ENCODE results near the gene SMR3B. TPM values are rescaled to one million over a fixed set of nuclear protein-coding genes. Genes with fewer than 3 reads are reported as not detected.

SMR3B gene
- total RNA-seq, 3 donors from 2014 or later, result not detected

GRCh38 chr4:70437197-70437596 lies 54.3 kb downstream of the SMR3B start:
- intact Hi-C loops (cut with DNase I; ENCODE audit: low total_unique reads), result no loop called here
- H3K27me3 ChIP-seq, result no peaks in the 10 kb centered on the region
- H3K36me3 ChIP-seq, result no peaks in the 10 kb centered on the region
- H3K27ac ChIP-seq, result no peak overlapping the region
- no peaks in the 10 kb centered on the region for H3K9me3 ChIP-seq
- H3K4me3 ChIP-seq, result no peak overlapping the region
- DNase-seq (ENCODE audit: low spot score in 2 of 2), result no peak
- no peak for TF ChIP-seq POLR2A (IDR thresholded peaks at IDR 0.05)
- TF ChIP-seq CTCF (IDR thresholded peaks at IDR 0.05), result no peak
- no peak for TF ChIP-seq POLR2AphosphoS5 (IDR thresholded peaks at IDR 0.05)
- no peaks in the 10 kb centered on the region for H3K4me1 ChIP-seq

Other genes starting within 250 kb of the SMR3B start
- not detected for gene PRR27, start 228.9 kb upstream of the SMR3B start, total RNA-seq
- 1 to 10 TPM in 1 of 3 donors, not detected in 2; 1.2 TPM for gene ODAM, start 187.4 kb upstream of the SMR3B start, total RNA-seq
- gene FDCSP, start 157.0 kb upstream of the SMR3B start, total RNA-seq, result 10 to 100 TPM in 2 of 3 donors, not detected in 1; 13.4 to 78.2 TPM
- gene CSN3, start 140.5 kb upstream of the SMR3B start, total RNA-seq, result 1 to 10 TPM in 1 of 3 donors, under 1 TPM in 1, not detected in 1; 0.66 to 4.1 TPM
- gene CABS1, start 48.1 kb upstream of the SMR3B start, total RNA-seq, result not detected
- gene SMR3A, start 22.4 kb upstream of the SMR3B start, total RNA-seq, result not detected
- 1 to 10 TPM in 1 of 3 donors, not detected in 2; 1.0 TPM for gene OPRPN, start 14.8 kb downstream of the SMR3B start, total RNA-seq
- gene MUC7, start 89.1 kb downstream of the SMR3B start, total RNA-seq, result not detected
- gene AMTN, start 135.4 kb downstream of the SMR3B start, total RNA-seq, result not detected
- gene AMBN, start 209.1 kb downstream of the SMR3B start, total RNA-seq, result not detected
- gene ENAM, start 245.6 kb downstream of the SMR3B start, total RNA-seq, result under 1 TPM in 1 of 3 donors, not detected in 2; 0.32 TPM